ENCODE data around the gene ATAD2B.

Gene ATAD2B

DNA sequence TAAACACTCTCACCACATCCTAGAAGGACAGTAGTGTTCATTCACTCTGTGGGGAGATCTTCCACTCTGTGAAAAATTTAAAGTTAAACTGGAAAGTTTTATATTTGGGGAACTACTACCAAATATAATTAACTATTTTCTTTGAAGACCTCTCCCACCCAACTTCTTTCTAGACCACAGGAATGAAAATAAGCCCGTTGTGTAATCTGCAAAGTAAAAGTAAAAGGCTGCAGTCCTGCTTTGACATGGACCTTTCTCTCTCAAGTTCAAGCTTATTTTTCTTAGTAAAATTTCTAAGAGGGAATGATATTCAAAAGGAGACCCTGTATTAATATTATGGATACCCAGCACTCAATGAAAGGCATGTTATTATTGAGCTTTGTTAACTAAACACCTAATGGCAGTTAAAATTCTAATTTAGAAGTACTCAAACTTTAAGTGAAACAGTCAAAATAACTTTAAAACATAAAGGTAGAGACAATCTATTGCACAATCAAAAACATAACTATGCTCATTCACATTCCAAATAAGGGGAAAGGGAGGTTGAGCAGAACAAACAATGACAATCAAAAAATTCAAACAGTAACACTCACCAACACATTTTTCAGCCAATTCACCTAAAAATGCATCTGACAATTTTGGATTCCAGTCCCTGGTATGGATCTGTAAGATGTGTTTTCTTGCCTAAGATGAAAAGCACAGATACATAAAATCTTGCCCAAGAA, 98.5 kb downstream of the ATAD2B start:
- no peak for DNase-seq (ENCODE audit: low read depth)
- no peak overlapping the region for H3K4me3 ChIP-seq (ENCODE audit: low read length)
- TF ChIP-seq CTCF (conservative IDR thresholded peaks at IDR 0.05; ENCODE audit: low read depth, low read length) = no peak

- no peak overlapping the region for H3K4me3 ChIP-seq (ENCODE audit: low read length)
- DNase-seq (ENCODE audit: low read depth) = no peak
- no peak for TF ChIP-seq CTCF (conservative IDR thresholded peaks at IDR 0.05; ENCODE audit: low read depth, low read length)
These were observed 99.6 kb downstream of the ATAD2B start for GRCh38 chr2:23827287-23827686.

GRCh38 chr2:23826771-23827170, 100.2 kb downstream of the ATAD2B start:
- no peak for TF ChIP-seq CTCF (conservative IDR thresholded peaks at IDR 0.05; ENCODE audit: low read depth, low read length)
- DNase-seq (ENCODE audit: low read depth) = no peak
- no peak overlapping the region for H3K4me3 ChIP-seq (ENCODE audit: low read length)

DNA sequence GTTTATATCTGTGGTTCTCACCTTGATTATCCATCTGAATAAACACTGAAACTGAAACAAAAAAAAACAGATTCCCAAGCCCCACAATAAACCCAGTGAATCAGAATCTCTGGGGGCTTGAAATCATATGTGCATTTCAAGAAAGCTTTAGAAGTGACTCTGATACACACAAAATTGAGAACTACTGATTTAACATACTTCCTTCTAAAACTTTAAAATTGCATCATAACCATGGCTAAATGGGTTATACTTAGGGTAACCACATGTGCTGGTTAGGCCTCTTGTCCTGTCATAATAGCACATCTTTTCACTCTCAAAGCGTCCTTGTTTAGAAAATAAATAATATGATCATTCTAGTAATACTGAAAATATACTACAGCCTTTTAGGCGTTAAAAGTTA, 100.9 kb downstream of the ATAD2B start:
- no peak for TF ChIP-seq CTCF (conservative IDR thresholded peaks at IDR 0.05; ENCODE audit: low read depth, low read length)
- DNase-seq (ENCODE audit: low read depth) = no peak
- no peak overlapping the region for H3K4me3 ChIP-seq (ENCODE audit: low read length)

DNA sequence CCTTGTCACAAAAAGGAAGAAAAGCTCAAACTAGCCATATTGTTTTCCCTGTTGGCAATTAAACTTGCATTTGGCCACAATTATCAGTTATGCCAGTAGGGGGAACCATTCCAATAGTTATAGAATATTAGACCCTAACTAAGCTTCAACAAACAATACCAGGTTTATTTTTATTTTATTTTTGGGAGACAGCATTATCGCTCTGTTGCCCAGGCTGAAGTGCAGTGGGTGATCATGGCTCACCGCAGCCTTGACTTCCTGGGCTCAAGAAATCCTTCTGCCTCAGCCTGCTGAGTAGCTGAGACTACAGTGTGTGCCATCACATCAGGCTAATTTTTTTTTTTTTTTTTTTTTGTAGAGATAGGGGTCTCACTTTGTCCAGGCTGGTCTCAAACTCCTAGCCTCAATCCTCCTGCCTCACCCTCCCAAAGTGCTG, 102.1 kb downstream of the ATAD2B start:
- TF ChIP-seq CTCF (conservative IDR thresholded peaks at IDR 0.05; ENCODE audit: low read depth, low read length) = peak; percentile 69
- DNase-seq (ENCODE audit: low read depth) = no peak
- H3K4me3 ChIP-seq (ENCODE audit: low read length) = no peak overlapping the region

DNA sequence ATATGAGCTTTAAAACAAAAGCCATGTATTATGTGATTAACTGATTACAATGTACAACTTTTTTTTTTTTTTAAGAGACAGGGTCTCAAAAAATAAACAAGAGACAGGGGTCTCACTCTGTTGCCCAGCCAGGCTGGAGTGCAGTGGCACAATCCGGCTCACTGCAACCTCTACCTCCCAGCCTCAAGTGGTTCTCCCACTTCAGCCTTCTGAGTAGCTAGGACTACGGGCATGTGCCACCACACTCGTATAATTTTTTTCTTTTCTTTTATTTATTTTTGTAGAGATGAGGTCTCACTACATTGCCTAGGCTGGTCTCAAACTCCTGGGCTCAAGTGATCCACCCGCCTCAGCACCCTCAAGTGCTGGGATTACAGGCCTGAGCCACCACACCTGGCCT, 103.1 kb downstream of the ATAD2B start:
- no peak for TF ChIP-seq CTCF (conservative IDR thresholded peaks at IDR 0.05; ENCODE audit: low read depth, low read length)
- H3K4me3 ChIP-seq (ENCODE audit: low read length) = no peak overlapping the region
- no peak for DNase-seq (ENCODE audit: low read depth)

- no peak for TF ChIP-seq CTCF (conservative IDR thresholded peaks at IDR 0.05; ENCODE audit: low read depth, low read length)
- no peak overlapping the region for H3K4me3 ChIP-seq (ENCODE audit: low read length)
- no peak for DNase-seq (ENCODE audit: low read depth)
These were observed 112.0 kb downstream of the ATAD2B start for GRCh38 chr2:23814963-23815362.

Data from retinal pigment epithelial cell (primary cell).